Measurements from ENCODE around the gene LPIN1.

The LPIN1 gene

DNA sequence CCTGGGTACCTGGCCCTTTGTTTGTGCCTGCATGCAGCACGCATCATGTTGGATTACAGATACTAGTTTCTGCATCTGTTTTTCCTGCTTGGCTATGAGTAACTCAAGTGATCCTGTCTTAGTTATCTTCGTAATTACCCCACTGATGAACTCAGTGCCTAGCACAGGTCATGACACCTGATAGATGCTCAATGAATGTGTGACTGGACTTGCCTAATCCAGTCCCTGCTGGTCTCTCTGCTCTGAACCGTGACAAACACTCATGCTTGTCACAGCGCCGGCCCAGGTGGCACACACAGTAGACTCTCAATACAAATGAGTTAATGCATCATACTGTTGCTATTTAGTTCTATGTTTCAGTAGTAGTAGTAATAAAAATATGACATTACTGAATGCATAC, 45.2 kb upstream of the LPIN1 start:
- Histone ChIP-seq H3K27me3 (ENCODE audit: insufficient read depth, low read depth, severe bottlenecking) (no peaks in the 10 kb centered on the region), H3K27ac (peak overlapping the region; percentile 72), H3K4me3 (ENCODE audit: low read depth, low read length) (no peak overlapping the region), H3K9me3 (ENCODE audit: severe bottlenecking) (no peaks in the 10 kb centered on the region), H3K36me3 (no peaks in the 10 kb centered on the region)
- DNase-seq = peak; percentile 63
- TF ChIP-seq, protein P1, sequence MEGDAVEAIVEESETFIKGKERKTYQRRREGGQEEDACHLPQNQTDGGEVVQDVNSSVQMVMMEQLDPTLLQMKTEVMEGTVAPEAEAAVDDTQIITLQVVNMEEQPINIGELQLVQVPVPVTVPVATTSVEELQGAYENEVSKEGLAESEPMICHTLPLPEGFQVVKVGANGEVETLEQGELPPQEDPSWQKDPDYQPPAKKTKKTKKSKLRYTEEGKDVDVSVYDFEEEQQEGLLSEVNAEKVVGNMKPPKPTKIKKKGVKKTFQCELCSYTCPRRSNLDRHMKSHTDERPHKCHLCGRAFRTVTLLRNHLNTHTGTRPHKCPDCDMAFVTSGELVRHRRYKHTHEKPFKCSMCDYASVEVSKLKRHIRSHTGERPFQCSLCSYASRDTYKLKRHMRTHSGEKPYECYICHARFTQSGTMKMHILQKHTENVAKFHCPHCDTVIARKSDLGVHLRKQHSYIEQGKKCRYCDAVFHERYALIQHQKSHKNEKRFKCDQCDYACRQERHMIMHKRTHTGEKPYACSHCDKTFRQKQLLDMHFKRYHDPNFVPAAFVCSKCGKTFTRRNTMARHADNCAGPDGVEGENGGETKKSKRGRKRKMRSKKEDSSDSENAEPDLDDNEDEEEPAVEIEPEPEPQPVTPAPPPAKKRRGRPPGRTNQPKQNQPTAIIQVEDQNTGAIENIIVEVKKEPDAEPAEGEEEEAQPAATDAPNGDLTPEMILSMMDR (IDR thresholded peaks at IDR 0.05; ENCODE audit: low read depth, low read length) = no peak

- TF ChIP-seq, protein P1 (IDR thresholded peaks at IDR 0.05; ENCODE audit: low read depth, low read length) = no peak
- H3K27ac ChIP-seq = peak overlapping the region; percentile 72
- H3K4me3 ChIP-seq (ENCODE audit: low read depth, low read length) = no peak overlapping the region
- no peaks in the 10 kb centered on the region for H3K27me3 ChIP-seq (ENCODE audit: insufficient read depth, low read depth, severe bottlenecking)
- no peaks in the 10 kb centered on the region for H3K9me3 ChIP-seq (ENCODE audit: severe bottlenecking)
- no peaks in the 10 kb centered on the region for H3K36me3 ChIP-seq
- peak; percentile 82 for DNase-seq
These were observed 44.6 kb upstream of the LPIN1 start for GRCh38 chr2:11701751-11702301.

DNA sequence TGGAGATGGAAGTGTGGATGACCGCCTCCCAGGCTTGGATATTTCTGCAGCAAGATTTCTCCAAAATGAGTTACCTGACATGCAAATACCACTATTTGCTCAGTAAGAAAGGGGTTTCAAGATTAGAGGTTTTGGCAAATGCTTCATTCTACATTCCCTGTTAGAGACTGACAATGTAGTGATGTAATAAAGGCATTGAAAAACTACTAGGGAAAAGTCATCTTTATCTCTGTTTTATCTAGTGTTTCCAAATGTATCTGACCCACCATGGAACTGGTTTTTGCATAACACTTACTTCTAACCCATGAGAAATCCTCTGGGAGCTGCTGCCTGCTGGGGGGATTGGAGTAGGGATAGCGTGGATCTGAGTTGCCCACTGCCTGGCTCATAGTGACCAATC, 43.5 kb upstream of the LPIN1 start:
- H3K36me3 ChIP-seq = no peaks in the 10 kb centered on the region
- TF ChIP-seq, protein P1 (IDR thresholded peaks at IDR 0.05; ENCODE audit: low read depth, low read length) = no peak
- no peak overlapping the region for H3K27ac ChIP-seq
- no peak for DNase-seq
- no peaks in the 10 kb centered on the region for H3K9me3 ChIP-seq (ENCODE audit: severe bottlenecking)
- H3K27me3 ChIP-seq (ENCODE audit: insufficient read depth, low read depth, severe bottlenecking) = no peaks in the 10 kb centered on the region
- H3K4me3 ChIP-seq (ENCODE audit: low read depth, low read length) = no peak overlapping the region

GRCh38 chr2:11703700-11704099, 42.7 kb upstream of the LPIN1 start:
- Histone ChIP-seq H3K9me3 (ENCODE audit: severe bottlenecking) (no peaks in the 10 kb centered on the region), H3K36me3 (no peaks in the 10 kb centered on the region), H3K4me3 (ENCODE audit: low read depth, low read length) (no peak overlapping the region), H3K27me3 (ENCODE audit: insufficient read depth, low read depth, severe bottlenecking) (no peaks in the 10 kb centered on the region), H3K27ac (no peak overlapping the region)
- DNase-seq = no peak
- TF ChIP-seq, protein P1 (IDR thresholded peaks at IDR 0.05; ENCODE audit: low read depth, low read length) = no peak

DNA sequence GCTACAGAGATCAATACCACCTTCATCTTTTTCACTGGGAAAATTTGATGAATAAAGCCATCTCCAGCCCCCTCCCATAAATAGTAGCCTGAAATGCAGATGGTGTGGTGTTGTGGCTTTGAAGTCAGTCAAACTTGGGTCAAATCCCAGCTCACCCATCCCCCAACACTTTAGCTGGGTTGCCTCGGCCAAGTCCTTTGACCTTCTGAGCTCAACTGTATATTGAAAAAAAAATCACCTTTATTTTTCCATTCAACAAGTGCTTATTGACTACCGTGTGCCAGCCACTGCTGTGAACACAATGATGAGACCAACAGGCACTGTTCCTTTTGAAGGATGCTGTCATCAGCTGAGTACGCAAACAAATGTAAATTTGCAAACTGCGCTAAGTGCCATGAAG, 41.4 kb upstream of the LPIN1 start:
- H3K27ac ChIP-seq = no peak overlapping the region
- no peak overlapping the region for H3K4me3 ChIP-seq (ENCODE audit: low read depth, low read length)
- H3K36me3 ChIP-seq = no peaks in the 10 kb centered on the region
- no peak for DNase-seq
- H3K9me3 ChIP-seq (ENCODE audit: severe bottlenecking) = no peaks in the 10 kb centered on the region
- no peaks in the 10 kb centered on the region for H3K27me3 ChIP-seq (ENCODE audit: insufficient read depth, low read depth, severe bottlenecking)
- TF ChIP-seq, protein P1 (IDR thresholded peaks at IDR 0.05; ENCODE audit: low read depth, low read length) = no peak

GRCh38 chr2:11705711-11706110, 40.7 kb upstream of the LPIN1 start:
- Histone ChIP-seq H3K4me3 (ENCODE audit: low read depth, low read length) (no peak overlapping the region), H3K9me3 (ENCODE audit: severe bottlenecking) (no peaks in the 10 kb centered on the region), H3K36me3 (no peaks in the 10 kb centered on the region), H3K27me3 (ENCODE audit: insufficient read depth, low read depth, severe bottlenecking) (no peaks in the 10 kb centered on the region), H3K27ac (no peak overlapping the region)
- TF ChIP-seq, protein P1 (IDR thresholded peaks at IDR 0.05; ENCODE audit: low read depth, low read length) = no peak
- DNase-seq = no peak
